Thyroid gland (tissue), 4 donors: ENCODE data around the gene DOCK2. TPM values are rescaled to one million over a fixed set of nuclear protein-coding genes. Genes with fewer than 3 reads are reported as not detected.

ENCODE experiments used
- DNase-seq, 2 donors: peaks; one replicate each; pipeline ENCODE4 v3.0.0-alpha.2; 2019
- H3K27ac ChIP-seq, 3 donors: fragments of 200-600 bp; sonication (generic); 1 replicate in 2 of 3; 2 replicates in 1 of 3; pipeline ENCODE4 v1.5.1; 2016 to 2019; ENCODE audit warnings: mild to moderate bottlenecking in 1 of 3, moderate library complexity in 1 of 3
- H3K27me3 ChIP-seq: fragments of 200-600 bp; sonication (generic); one replicate; pipeline ENCODE4 v1.5.1; 2019
- H3K36me3 ChIP-seq, 2 donors: fragments of 200-600 bp; sonication (generic); one replicate each; pipeline ENCODE4 v1.5.1; 2016 to 2019
- H3K4me1 ChIP-seq, 2 donors: fragments of 200-600 bp; sonication (generic); one replicate each; pipeline ENCODE4 v1.5.1; 2017 to 2019
- H3K4me3 ChIP-seq, 3 donors: fragments of 200-600 bp; sonication (generic); replicated peaks in 1 of 3; 1 replicate in 2 of 3; 2 replicates in 1 of 3; pipeline ENCODE4 v1.5.1; 2016; ENCODE audit warnings: mild to moderate bottlenecking in 1 of 3
- H3K9me3 ChIP-seq: fragments of 200-600 bp; sonication (generic); one replicate; pipeline ENCODE4 v1.5.1; 2017
- POLR2A ChIP-seq, 2 donors: fragments of 450-650 bp; IDR thresholded peaks; one replicate each; pipeline ENCODE4 v1.6.1; 2017; ENCODE audit warnings: antibody characterized with exemption in 2 of 2, mild to moderate bottlenecking in 2 of 2, moderate library complexity in 1 of 2
- WGBS, 2 donors: methylation state at CpG; one replicate each; pipeline ENCODE4 v1.1.5; 2017; 5-methylcytosine and 5-hydroxymethylcytosine counted together
- intact Hi-C: fragments of 100-400 bp; cut with DNase I; formaldehyde crosslinking; loops from one replicate; pipeline ENCODE4 v1.15.1; 2023
- total RNA-seq, 4 donors: library from RNA; depleted of rRNA; stranded (reverse); fragments of >200 nt; gene quantifications; one replicate each; pipeline ENCODE4 v1.2.3, GENCODE V29; 2016
- TF ChIP-seq, protein P1 (sequence below), 6 experiments: fragments of 200-600 bp in 3 of 6; fragments of 450-650 bp in 3 of 6; sonication (generic) in 3 of 6; IDR thresholded peaks; one replicate each; pipeline ENCODE4 v1.5.1; 2016 to 2019; ENCODE audit warnings: antibody characterized with exemption in 6 of 6, mild to moderate bottlenecking in 2 of 6, inconsistent platforms in 1 of 6, moderate library complexity in 1 of 6

DOCK2 gene
- total RNA-seq, 4 donors from 2014 or later = 4.3 to 14.1 (median 8.6) TPM

DNA sequence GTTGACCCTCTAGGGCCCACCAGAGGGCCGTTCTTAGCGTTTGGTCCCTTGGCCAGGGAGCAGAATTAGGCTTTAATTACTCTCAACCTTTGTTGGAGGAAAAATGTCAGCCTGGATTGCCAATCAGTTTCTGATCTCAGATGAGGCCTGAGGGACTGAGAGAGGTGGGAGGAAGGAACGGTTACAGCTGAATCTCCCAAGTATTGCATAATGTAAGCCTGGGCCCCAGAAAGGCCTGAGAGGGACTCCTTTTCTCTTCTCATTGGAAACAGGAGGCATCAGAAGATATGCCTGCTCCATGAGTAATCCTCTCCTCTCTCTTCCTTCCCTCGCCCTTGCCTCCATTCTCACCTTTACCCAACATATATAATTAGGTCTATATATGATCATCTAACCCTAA is 237.5 kb downstream of the DOCK2 start:
- Histone ChIP-seq H3K27ac (no peak overlapping the region), H3K36me3 (no peaks in the 10 kb centered on the region), H3K4me1 (no peaks in the 10 kb centered on the region), H3K4me3 (no peak overlapping the region), H3K9me3 (no peaks in the 10 kb centered on the region), H3K27me3 (no peaks in the 10 kb centered on the region)
- 74 to 84% methylated on average over 4 of the region's 4 CpGs for WGBS, 2 donors
- TF ChIP-seq POLR2A (IDR thresholded peaks at IDR 0.05) = no peak
- TF ChIP-seq, protein P1, sequence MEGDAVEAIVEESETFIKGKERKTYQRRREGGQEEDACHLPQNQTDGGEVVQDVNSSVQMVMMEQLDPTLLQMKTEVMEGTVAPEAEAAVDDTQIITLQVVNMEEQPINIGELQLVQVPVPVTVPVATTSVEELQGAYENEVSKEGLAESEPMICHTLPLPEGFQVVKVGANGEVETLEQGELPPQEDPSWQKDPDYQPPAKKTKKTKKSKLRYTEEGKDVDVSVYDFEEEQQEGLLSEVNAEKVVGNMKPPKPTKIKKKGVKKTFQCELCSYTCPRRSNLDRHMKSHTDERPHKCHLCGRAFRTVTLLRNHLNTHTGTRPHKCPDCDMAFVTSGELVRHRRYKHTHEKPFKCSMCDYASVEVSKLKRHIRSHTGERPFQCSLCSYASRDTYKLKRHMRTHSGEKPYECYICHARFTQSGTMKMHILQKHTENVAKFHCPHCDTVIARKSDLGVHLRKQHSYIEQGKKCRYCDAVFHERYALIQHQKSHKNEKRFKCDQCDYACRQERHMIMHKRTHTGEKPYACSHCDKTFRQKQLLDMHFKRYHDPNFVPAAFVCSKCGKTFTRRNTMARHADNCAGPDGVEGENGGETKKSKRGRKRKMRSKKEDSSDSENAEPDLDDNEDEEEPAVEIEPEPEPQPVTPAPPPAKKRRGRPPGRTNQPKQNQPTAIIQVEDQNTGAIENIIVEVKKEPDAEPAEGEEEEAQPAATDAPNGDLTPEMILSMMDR (IDR thresholded peaks at IDR 0.05) = no peak
- DNase-seq = no peak
- intact Hi-C loops = no loop called here

DNA sequence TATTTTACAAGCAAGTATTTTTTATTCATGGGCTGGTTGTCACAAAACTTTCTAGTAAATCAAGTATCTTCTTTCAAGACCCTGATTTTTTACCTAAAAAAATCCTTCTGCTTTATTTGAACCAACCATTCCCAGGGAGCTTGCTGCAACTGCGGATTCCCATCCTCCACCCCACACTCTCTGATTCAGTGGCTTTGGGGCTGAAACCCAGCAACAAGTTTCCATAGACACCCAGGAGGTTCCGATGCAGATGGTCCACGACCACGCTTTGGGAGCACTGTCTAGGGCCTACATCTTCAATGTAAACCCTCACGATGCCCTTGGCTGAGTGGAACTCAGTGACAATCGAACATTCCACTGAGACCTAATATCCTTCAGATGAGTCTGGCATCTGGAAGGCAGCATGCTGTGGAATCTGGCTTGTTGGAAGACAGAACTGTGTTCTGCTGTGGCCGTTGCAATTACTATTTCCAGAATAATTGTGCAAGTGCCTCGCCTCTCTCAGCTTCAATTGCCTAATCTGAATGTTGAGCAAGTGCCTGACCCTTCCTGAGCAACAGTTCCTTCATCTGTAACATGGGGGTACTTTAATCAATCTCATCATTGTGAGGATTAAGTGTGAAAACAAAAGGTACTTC is 238.1 kb downstream of the DOCK2 start:
- WGBS, 2 donors = 89 to 92% methylated on average over 7 to 8 of the region's 8 CpGs

DNA sequence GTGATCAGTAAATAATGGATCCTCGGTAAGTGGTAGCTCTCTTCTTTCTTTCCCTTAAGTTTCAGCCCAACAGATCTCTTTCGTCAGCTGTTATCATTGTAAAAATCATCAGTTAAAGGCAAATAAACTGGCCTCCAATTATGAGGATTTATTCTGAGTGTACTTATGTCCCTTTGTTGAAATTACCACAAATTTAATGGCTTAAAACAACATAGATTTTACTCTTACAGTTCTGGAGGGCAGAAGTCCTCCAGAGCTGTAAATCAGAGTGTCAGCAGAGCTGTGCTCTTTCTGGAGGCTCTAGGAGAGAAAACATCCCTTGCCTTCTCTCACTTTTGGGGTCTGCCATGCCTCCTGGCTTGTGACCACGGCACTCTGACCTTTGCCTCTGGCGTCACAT is 238.7 kb downstream of the DOCK2 start:
- H3K27me3 ChIP-seq = no peaks in the 10 kb centered on the region
- H3K4me1 ChIP-seq = no peaks in the 10 kb centered on the region
- WGBS, 2 donors = 93 to 99% methylated on average over 4 of the region's 4 CpGs
- intact Hi-C loops = no loop called here
- no peak overlapping the region for H3K27ac ChIP-seq
- DNase-seq = no peak
- H3K36me3 ChIP-seq = no peaks in the 10 kb centered on the region
- H3K9me3 ChIP-seq = no peaks in the 10 kb centered on the region
- TF ChIP-seq, protein P1 (IDR thresholded peaks at IDR 0.05) = no peak
- TF ChIP-seq POLR2A (IDR thresholded peaks at IDR 0.05) = no peak
- no peak overlapping the region for H3K4me3 ChIP-seq

More for the DNA sequence above, 238.1 kb downstream of the DOCK2 start:
- H3K9me3 ChIP-seq = no peaks in the 10 kb centered on the region
- TF ChIP-seq POLR2A (IDR thresholded peaks at IDR 0.05) = no peak
- TF ChIP-seq, protein P1 (IDR thresholded peaks at IDR 0.05) = no peak
- no peaks in the 10 kb centered on the region for H3K36me3 ChIP-seq
- H3K27me3 ChIP-seq = no peaks in the 10 kb centered on the region
- no peaks in the 10 kb centered on the region for H3K4me1 ChIP-seq
- no peak overlapping the region for H3K4me3 ChIP-seq
- no peak overlapping the region for H3K27ac ChIP-seq
- DNase-seq = no peak
- intact Hi-C loops = no loop called here

DNA sequence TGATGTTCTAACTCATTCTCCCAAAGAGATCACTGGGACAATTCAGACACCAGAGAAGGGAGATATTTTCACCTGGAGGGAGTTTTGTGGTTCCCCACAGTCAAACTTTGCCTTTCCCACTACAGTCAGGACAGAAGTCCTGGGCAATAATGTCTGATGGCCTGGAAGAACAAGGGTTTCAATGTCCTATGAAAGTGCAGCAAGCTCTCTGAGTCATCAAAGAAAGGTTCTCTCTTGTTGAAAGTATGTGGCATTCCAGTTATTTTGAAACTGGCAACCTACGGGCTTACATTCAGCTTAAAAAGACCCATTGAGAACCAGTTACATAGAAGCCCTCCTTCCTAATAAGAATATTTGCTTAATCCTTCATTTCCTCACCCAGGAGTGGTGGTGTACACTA is 239.3 kb downstream of the DOCK2 start:
- Histone ChIP-seq H3K36me3 (no peaks in the 10 kb centered on the region), H3K27ac (no peak overlapping the region), H3K4me3 (no peak overlapping the region), H3K27me3 (no peaks in the 10 kb centered on the region), H3K9me3 (no peaks in the 10 kb centered on the region), H3K4me1 (no peaks in the 10 kb centered on the region)
- TF ChIP-seq, protein P1 (IDR thresholded peaks at IDR 0.05) = no peak
- no peak for TF ChIP-seq POLR2A (IDR thresholded peaks at IDR 0.05)
- intact Hi-C loops = no loop called here
- no peak for DNase-seq
- WGBS, 2 donors = 84 to 97% methylated on average over 1 of the region's 1 CpG

DNA sequence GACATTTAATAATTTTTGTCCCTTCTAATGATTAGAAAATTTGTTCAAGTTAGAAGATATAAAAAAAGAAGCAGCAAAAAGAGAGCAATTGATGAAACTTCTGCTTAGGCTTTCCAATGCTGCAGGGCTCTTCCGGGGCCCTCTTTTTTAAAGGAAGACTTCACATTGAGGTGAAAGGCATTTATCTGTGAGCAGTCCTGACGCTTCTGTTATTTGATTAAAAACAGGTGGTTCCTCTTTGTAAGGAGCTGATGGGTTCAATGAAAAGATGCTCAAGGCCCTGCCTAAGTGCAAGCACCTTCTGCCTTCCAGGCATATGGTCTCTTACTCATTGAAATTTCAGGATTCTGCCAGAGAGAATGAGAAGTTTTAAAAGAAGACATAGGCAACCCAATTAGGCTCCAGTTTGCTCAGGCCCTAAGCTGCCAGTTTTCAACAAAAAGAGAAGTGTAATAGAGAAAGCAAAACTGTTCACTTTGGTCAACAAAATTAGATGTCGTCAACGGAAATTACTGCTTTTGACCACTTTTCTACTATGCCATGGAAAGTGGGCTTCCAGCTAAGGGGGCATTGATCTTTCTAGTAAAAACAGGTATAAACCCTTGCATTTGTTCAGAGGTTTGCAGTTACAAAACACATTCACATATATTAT is 243.1 kb downstream of the DOCK2 start:
- Histone ChIP-seq H3K9me3 (no peaks in the 10 kb centered on the region), H3K27ac (no peak overlapping the region), H3K4me3 (no peak overlapping the region), H3K36me3 (no peaks in the 10 kb centered on the region), H3K27me3 (no peaks in the 10 kb centered on the region), H3K4me1 (no peaks in the 10 kb centered on the region)
- TF ChIP-seq, protein P1 (IDR thresholded peaks at IDR 0.05) = no peak
- TF ChIP-seq POLR2A (IDR thresholded peaks at IDR 0.05) = no peak
- 81 to 87% methylated on average over 4 of the region's 4 CpGs for WGBS, 2 donors
- intact Hi-C loops = no loop called here
- no peak for DNase-seq
